HepG2 (cell line): Measurements from ENCODE around the gene SNAP47. TPM values are rescaled to one million over a fixed set of nuclear protein-coding genes. Genes with fewer than 3 reads are reported as not detected.

Experiments
- ATAC-seq: fragments of 200-7000 bp; cut with Tn5 transposase; 3 replicates; pipeline ENCODE4 v1.9.1; 2020; ENCODE audit warnings: mild to moderate bottlenecking, moderate library complexity
- BruUV-seq: library from RNA; stranded (reverse); fragments of 400-500 nt; replicated peaks from 2 replicates; lab custom pipeline; 2021; lab: Mats Ljungman, UMichigan
- CTCF ChIA-PET: fragments of 300-600 bp; formaldehyde crosslinking; extraction: SDS; loops from one replicate; lab custom pipeline; 2021; ENCODE audit warnings: low total read pairs, inconsistent platforms, low intra/inter-chr PET ratio; lab: Yijun Ruan, JAX
- POLR2A ChIA-PET: fragments of 350-600 bp; sonication (Branson Sonifier 250); formaldehyde crosslinking; loops from one replicate; lab custom pipeline; 2020; ENCODE audit warnings: antibody characterized with exemption, inconsistent platforms; lab: Yijun Ruan, JAX
- DNase-seq: peaks from one replicate; pipeline ENCODE4 v3.0.0-alpha.2; 2015; ENCODE audit warnings: low spot score
- FAIRE-seq: peaks from 3 replicates; lab custom pipeline; 2011; peaks lifted over from hg19 to GRCh38; lab: Jason Lieb, UNC
- H2AFZ ChIP-seq: one replicate; pipeline ENCODE4 v1.6.1; 2011; ENCODE audit warnings: low read length, inconsistent platforms
- H3K27ac ChIP-seq: fragments of 300-600 bp; 3 replicates; pipeline ENCODE4 v1.8.0; 2011; ENCODE audit warnings: mixed run types, mild to moderate bottlenecking, mixed read lengths, low read length, inconsistent platforms; ENCODE audit not compliant: insufficient read depth; ENCODE audit errors: extremely low read length
- H3K27me3 ChIP-seq, 2 experiments: fragments of 200-600 bp in 1 of 2; 2 replicates in 1 of 2; 3 replicates in 1 of 2; pipeline versions ENCODE4 v1.6.0 to v1.8.0; 2011; ENCODE audit warnings: low read length in 2 of 2, mild to moderate bottlenecking in 2 of 2, moderate library complexity in 2 of 2, inconsistent platforms in 1 of 2; ENCODE audit not compliant: insufficient read depth in 2 of 2, control insufficient read depth in 1 of 2
- H3K36me3 ChIP-seq, 2 experiments: fragments of 200-600 bp in 1 of 2; replicated peaks in 1 of 2; 2 replicates in 1 of 2; 3 replicates in 1 of 2; pipeline versions ENCODE4 v1.5.1 to v1.8.0; 2011; ENCODE audit warnings: low read length in 2 of 2, inconsistent platforms in 1 of 2; ENCODE audit not compliant: insufficient read depth in 2 of 2, control insufficient read depth in 1 of 2
- H3K4me1 ChIP-seq: 2 replicates; pipeline ENCODE4 v1.5.1; 2012; ENCODE audit warnings: low read length, inconsistent platforms; ENCODE audit not compliant: insufficient read depth
- H3K4me2 ChIP-seq: 2 replicates; pipeline ENCODE4 v1.6.0; 2011; ENCODE audit warnings: low read depth, low read length, inconsistent platforms
- H3K4me3 ChIP-seq, 3 experiments: fragments of 200-600 bp in 1 of 3; sonication (generic), shearing (Covaris generic) in 1 of 3; replicated peaks in 1 of 3; 2 replicates each; pipeline ENCODE4 v1.5.1; 2011 to 2016; ENCODE audit warnings: low read length in 3 of 3, inconsistent platforms in 2 of 3, low read depth in 2 of 3, mild to moderate bottlenecking in 2 of 3, control low read depth in 1 of 3, mixed read lengths in 1 of 3; ENCODE audit not compliant: insufficient read depth in 1 of 3
- H3K79me2 ChIP-seq: one replicate; pipeline ENCODE4 v1.6.1; 2011; ENCODE audit warnings: low read length, inconsistent platforms; ENCODE audit not compliant: insufficient read depth
- H3K9ac ChIP-seq: 2 replicates; pipeline ENCODE4 v1.6.0; 2011; ENCODE audit warnings: mild to moderate bottlenecking, low read depth, low read length, inconsistent platforms; ENCODE audit not compliant: insufficient read depth
- H3K9me3 ChIP-seq: 2 replicates; pipeline ENCODE4 v1.5.1; 2012; ENCODE audit warnings: mild to moderate bottlenecking, low read length
- H4K20me1 ChIP-seq: 2 replicates; pipeline ENCODE4 v1.6.0; 2011; ENCODE audit warnings: inconsistent platforms, mild to moderate bottlenecking, low read length, moderate library complexity; ENCODE audit not compliant: insufficient read depth
- DDIT3 ChIP-seq: sonication (generic); formaldehyde crosslinking; IDR thresholded peaks from 2 replicates; pipeline ENCODE4 v1.4.0; 2020; ENCODE audit warnings: mild to moderate bottlenecking, missing genetic modification reagents
- EEA1 ChIP-seq: sonication (generic); formaldehyde crosslinking; IDR thresholded peaks from 2 replicates; pipeline ENCODE4 v1.5.1; 2020; ENCODE audit warnings: mild to moderate bottlenecking, missing genetic modification reagents, borderline replicate concordance
- ESRRA ChIP-seq: sonication (generic); formaldehyde crosslinking; IDR thresholded peaks from 2 replicates; pipeline ENCODE4 v1.5.1; 2020; ENCODE audit warnings: mild to moderate bottlenecking, low read depth, missing genetic modification reagents
- HMGXB4 ChIP-seq, 2 experiments: sonication (generic) in 1 of 2; formaldehyde crosslinking in 1 of 2; IDR thresholded peaks; 2 replicates each; pipeline versions ENCODE4 v1.4.0 to v1.6.1; 2018 to 2020; ENCODE audit warnings: missing genetic modification reagents in 2 of 2, borderline replicate concordance in 1 of 2, low read depth in 1 of 2, mild to moderate bottlenecking in 1 of 2, missing biosample characterization in 1 of 2
- IKZF1 ChIP-seq: fragments of 450-650 bp; IDR thresholded peaks from 2 replicates; pipeline ENCODE4 v1.7.1; 2016
- MTERF4 ChIP-seq: sonication (generic); formaldehyde crosslinking; IDR thresholded peaks from 2 replicates; pipeline ENCODE4 v1.8.0; 2023; ENCODE audit warnings: mild to moderate bottlenecking, missing genetic modification reagents
- NFATC3 ChIP-seq: sonication (generic); formaldehyde crosslinking; IDR thresholded peaks from 2 replicates; pipeline ENCODE4 v1.5.1; 2020; ENCODE audit warnings: mild to moderate bottlenecking, missing genetic modification reagents
- RBM22 ChIP-seq: fragments of 200-400 bp; formaldehyde crosslinking; optimal IDR thresholded peaks from 2 replicates; pipeline ENCODE3; 2017; ENCODE audit warnings: mild to moderate bottlenecking, low read length, moderate library complexity
- SRY ChIP-seq: sonication (generic); formaldehyde crosslinking; IDR thresholded peaks from 2 replicates; pipeline ENCODE4 v1.8.0; 2022; ENCODE audit warnings: mild to moderate bottlenecking, missing genetic modification reagents
- SSRP1 ChIP-seq: IDR thresholded peaks from 2 replicates; pipeline ENCODE4 v1.6.1; 2016; ENCODE audit warnings: control low read depth
- TRIM24 ChIP-seq: sonication (generic); formaldehyde crosslinking; IDR thresholded peaks from 2 replicates; pipeline ENCODE4 v1.8.0; 2022; ENCODE audit warnings: mild to moderate bottlenecking, missing genetic modification reagents
- ZGPAT ChIP-seq: IDR thresholded peaks from 2 replicates; pipeline ENCODE4 v1.6.1; 2016; ENCODE audit warnings: mild to moderate bottlenecking
- ZNF274 ChIP-seq: sonication (generic); formaldehyde crosslinking; IDR thresholded peaks from 2 replicates; pipeline ENCODE4 v1.5.1; 2020; ENCODE audit warnings: mild to moderate bottlenecking, missing genetic modification reagents
- ZNF556 ChIP-seq: sonication (generic); formaldehyde crosslinking; IDR thresholded peaks from 2 replicates; pipeline ENCODE4 v1.4.0; 2020; ENCODE audit warnings: mild to moderate bottlenecking, missing genetic modification reagents, borderline replicate concordance
- WGBS: methylation state at CpG from one replicate; pipeline ENCODE4 v1.1.6; 2017; ENCODE audit warnings: low lambda C conversion rate; 5-methylcytosine and 5-hydroxymethylcytosine counted together
- in situ Hi-C: cut with HindIII; loops from 2 replicates; pipeline ENCODE4 v1.10.0; 2017; ENCODE audit warnings: low pct_unique_long_range_greater_than_20kb; ENCODE audit not compliant: extremely low pct_ligation_motif_present
- intact Hi-C: fragments of 100-400 bp; cut with micrococcal nuclease; formaldehyde crosslinking; loops from one replicate; pipeline ENCODE4 v1.10.0; 2022; ENCODE audit not compliant: unreplicated experiment
- polyA plus RNA-seq, 8 experiments: library from polyadenylated mRNA; depleted of rRNA in 3 of 8; stranded (reverse) in 7 of 8; unstranded in 1 of 8; fragments of >200 nt; fragmentation: Illumina TruSeq in 4 of 8; extraction: Trizol in 4 of 8; gene quantifications; 2 replicates each; pipeline versions ENCODE4 v1.2.1 to v1.2.3, GENCODE V29; 2011 to 2016; ENCODE audit warnings: low read depth in 4 of 8, missing spikeins in 1 of 8, mixed read lengths in 1 of 8; ENCODE audit not compliant: insufficient read depth in 1 of 8
- total RNA-seq, 5 experiments: library from RNA; depleted of rRNA; stranded (reverse); fragments of >200 nt; fragmentation: Illumina TruSeq; extraction: Trizol; gene quantifications; 2 replicates each; pipeline ENCODE4 v1.2.3, GENCODE V29; 2016; ENCODE audit warnings: low read depth in 1 of 5

Gene SNAP47
- total and polyA plus RNA-seq, 2 of the 13 experiments (the other 11 are each of a cell fraction or from before 2014, with no cell fraction given), result 13.6 to 25.1 TPM

- TF ChIP-seq ZGPAT (CRISPR knock-in tag) (no peak), SRY (CRISPR knock-in tag) (no peak), ZNF274 (CRISPR knock-in tag) (no peak), TRIM24 (no peak), ZNF556 (CRISPR knock-in tag) (no peak), EEA1 (CRISPR knock-in tag) (no peak), SSRP1 (CRISPR knock-in tag) (no peak)
- TF ChIP-seq, all 625 proteins: peak for 0
Measured at GRCh38 chr1:227816750-227817446, 81.7 kb downstream of the SNAP47 start (continued).

GRCh38 chr1:227823537-227823936 is 88.3 kb downstream of the SNAP47 start:
- Histone ChIP-seq H2AFZ (no peak overlapping the region), H3K9me3 (no peaks in the 10 kb centered on the region), H3K4me1 (no peaks in the 10 kb centered on the region), H4K20me1 (no peaks in the 10 kb centered on the region), H3K4me3 (no peak overlapping the region), H3K27ac (no peak overlapping the region), H3K4me2 (no peak overlapping the region), H3K79me2 (no peaks in the 10 kb centered on the region), H3K36me3 (no peaks in the 10 kb centered on the region), H3K9ac (no peak overlapping the region), H3K27me3 (no peaks in the 10 kb centered on the region)
- WGBS, result 48% methylated on average over 1 of the region's 1 CpG
- BruUV-seq, result no TSS peak
- in situ Hi-C loops, result no loop called here
- TF ChIP-seq MTERF4 (CRISPR knock-in tag) (no peak), IKZF1 (no peak), ESRRA (CRISPR knock-in tag) (no peak), RBM22 (no peak), NFATC3 (CRISPR knock-in tag) (no peak), DDIT3 (CRISPR knock-in tag) (no peak), HMGXB4 (CRISPR knock-in tag; IDR thresholded peaks at IDR 0.05; ENCODE audit: borderline replicate concordance in 1 of 2, low read depth in 1 of 2) (no peak)
- intact Hi-C loops, result no loop called here
- DNase-seq (no peak), ATAC-seq (no peak), FAIRE-seq (no peak)
- ChIA-PET CTCF (no interaction called here), POLR2A (no interaction called here)
